ENCODE data around the gene STAT5B. TPM values are rescaled to one million over a fixed set of nuclear protein-coding genes. Genes with fewer than 3 reads are reported as not detected.

STAT5B gene
- total and polyA plus RNA-seq, 9 of the 15 experiments (the other 6 are each of a cell fraction or from before 2014, with no cell fraction given): 20.8 to 176 (median 92.4) TPM

DNA sequence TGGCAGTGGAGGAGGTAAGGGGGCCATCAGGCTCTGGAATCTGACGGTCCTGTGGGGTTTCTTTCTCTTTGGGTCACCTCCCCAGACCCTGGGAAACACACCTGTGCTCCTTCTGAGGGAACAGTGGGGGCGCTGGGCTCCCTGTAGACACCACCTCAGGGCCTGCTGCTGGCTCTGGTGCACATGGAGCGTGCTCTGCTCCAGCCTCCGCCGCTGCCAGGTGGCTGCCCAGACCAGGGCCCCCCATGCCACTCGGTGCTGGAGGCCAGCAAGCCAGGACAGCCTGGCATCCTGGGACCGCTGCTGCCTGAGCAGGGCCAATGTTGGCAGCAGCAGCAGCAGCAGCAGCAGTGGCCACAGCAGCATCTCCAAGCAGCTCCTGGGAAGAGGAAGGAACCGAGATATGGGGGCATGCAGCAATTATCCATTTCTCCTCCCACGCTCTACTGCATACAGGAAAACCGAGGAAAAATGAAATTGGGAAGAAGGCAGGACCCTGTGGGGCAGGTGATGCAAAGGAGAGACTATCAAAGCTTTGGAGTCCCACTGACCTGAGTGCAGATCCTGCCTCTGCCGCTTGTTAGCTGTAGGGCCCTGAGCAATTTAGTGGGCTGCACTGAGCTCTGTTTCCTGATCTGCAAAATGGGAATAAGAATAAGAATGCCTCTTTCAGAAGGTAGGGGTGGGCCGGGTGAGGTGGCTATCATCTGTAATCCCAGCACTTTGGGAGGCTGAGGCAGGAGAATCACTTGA lies 82.8 kb downstream of the STAT5B start:
- Histone ChIP-seq H3K4me2 (ENCODE audit: insufficient read depth, low read length) (peak overlapping the region; percentile 100), H3K27ac (ENCODE audit: extremely low read depth, low read depth, low read length) (peak overlapping the region; percentile 87; the same call in 2 of the 3 replicates), H4K20me1 (replicated peaks; ENCODE audit: control insufficient read depth, insufficient read depth, low read length) (no peaks in the 10 kb centered on the region), H3K9me1 (ENCODE audit: control insufficient read depth, insufficient read depth, low read length) (no peaks in the 10 kb centered on the region), H2AFZ (ENCODE audit: low read depth, low read length) (peak overlapping the region; percentile 100), H3K27me3 (ENCODE audit: control insufficient read depth in 2 of 2, insufficient read depth in 2 of 2, low read length in 2 of 2) (no peaks in the 10 kb centered on the region), H3K36me3 (ENCODE audit: control insufficient read depth, insufficient read depth, low read length) (peaks cover 5% of the 10 kb centered on the region; the same call in 1 of the 3 replicates), H3K4me3 (peak overlapping the region; percentile 70), H3K4me1 (replicated peaks in 1 of 2; ENCODE audit: control insufficient read depth in 2 of 2, insufficient read depth in 2 of 2, low read length in 2 of 2) (peaks cover 6 to 29% of the 10 kb centered on the region in 2 experiments; a peak in 3 of 5 replicates), H3K9ac (ENCODE audit: insufficient read depth in 1 of 2, low read depth in 2 of 2, low read length in 2 of 2) (peak overlapping the region; percentile 95 to 96), H3K79me2 (ENCODE audit: control insufficient read depth, insufficient read depth, low read length) (peaks cover 11% of the 10 kb centered on the region; the same call in 2 of the 3 replicates), H3K9me3 (replicated peaks; ENCODE audit: control insufficient read depth, insufficient read depth, low read depth, low read length) (no peaks in the 10 kb centered on the region)
- in situ Hi-C loops (cut with MboI) (no loop called here), intact Hi-C loops (cut with micrococcal nuclease) (no loop called here)
- no peak for FAIRE-seq
- DNase-seq (ENCODE audit: extremely low read depth in 1 of 4, low spot score in 3 of 4): no peak
- ChIA-PET POLR2A (interaction anchor here (0.6 to 1.5 kb wide), 6 partner anchors 10 to 371 kb away, joined by 3 to 7 read pairs (median 4); no protein-coding TSS in a partner anchor), CTCF (ENCODE audit: low intra/inter-chr PET ratio) (no interaction called here)
- ATAC-seq: peak; percentile 23
- no TSS peak for BruUV-seq (replicated peaks)
- 48% methylated on average over 10 of the region's 12 CpGs for WGBS (ENCODE audit: insufficient coverage, low coverage, missing lambda C conversion rate)
- TF ChIP-seq LEF1 (IDR thresholded peaks at IDR 0.05) (no peak), ZNF583 (CRISPR knock-in tag; IDR thresholded peaks at IDR 0.05) (no peak), HMGN3 (IDR thresholded peaks at IDR 0.05; ENCODE audit: borderline replicate concordance, extremely low read depth, insufficient read length, low read depth, low read length) (no peak), CCNT2 (IDR thresholded peaks at IDR 0.05; ENCODE audit: borderline replicate concordance, extremely low read depth, insufficient read length, low read depth, low read length) (no peak), ZNF507 (tag; conservative IDR thresholded peaks at IDR 0.05) (no peak), ILF3 (IDR thresholded peaks at IDR 0.05; ENCODE audit: borderline replicate concordance) (no peak), ZNF12 (CRISPR knock-in tag; IDR thresholded peaks at IDR 0.05) (no peak), ATF1 (CRISPR knock-in tag; IDR thresholded peaks at IDR 0.05) (no peak), ATF1 (tag; IDR thresholded peaks at IDR 0.05) (no peak), RFX7 (CRISPR knock-in tag; IDR thresholded peaks at IDR 0.05) (no peak), ZNF668 (CRISPR knock-in tag; IDR thresholded peaks at IDR 0.05) (no peak), ZNF778 (CRISPR knock-in tag; IDR thresholded peaks at IDR 0.05) (no peak), RBM25 (IDR thresholded peaks at IDR 0.05; ENCODE audit: low read depth, low read length, severe bottlenecking) (peak; percentile 62), RBFOX2 (IDR thresholded peaks at IDR 0.05; ENCODE audit: low read depth, low read length) (peak; percentile 21; the same call in 1 of the 2 replicates), POLR2G (IDR thresholded peaks at IDR 0.05; ENCODE audit: low read depth, low read length) (0 out of 2 replicates have a peak, but pooled peaks have one; percentile 27), BMI1 (IDR thresholded peaks at IDR 0.05; ENCODE audit: low read length) (no peak), CHD2 (IDR thresholded peaks at IDR 0.05; ENCODE audit: low read depth, low read length) (no peak), SMARCA5 (IDR thresholded peaks at IDR 0.05) (no peak)
- TF ChIP-seq, protein P1, sequence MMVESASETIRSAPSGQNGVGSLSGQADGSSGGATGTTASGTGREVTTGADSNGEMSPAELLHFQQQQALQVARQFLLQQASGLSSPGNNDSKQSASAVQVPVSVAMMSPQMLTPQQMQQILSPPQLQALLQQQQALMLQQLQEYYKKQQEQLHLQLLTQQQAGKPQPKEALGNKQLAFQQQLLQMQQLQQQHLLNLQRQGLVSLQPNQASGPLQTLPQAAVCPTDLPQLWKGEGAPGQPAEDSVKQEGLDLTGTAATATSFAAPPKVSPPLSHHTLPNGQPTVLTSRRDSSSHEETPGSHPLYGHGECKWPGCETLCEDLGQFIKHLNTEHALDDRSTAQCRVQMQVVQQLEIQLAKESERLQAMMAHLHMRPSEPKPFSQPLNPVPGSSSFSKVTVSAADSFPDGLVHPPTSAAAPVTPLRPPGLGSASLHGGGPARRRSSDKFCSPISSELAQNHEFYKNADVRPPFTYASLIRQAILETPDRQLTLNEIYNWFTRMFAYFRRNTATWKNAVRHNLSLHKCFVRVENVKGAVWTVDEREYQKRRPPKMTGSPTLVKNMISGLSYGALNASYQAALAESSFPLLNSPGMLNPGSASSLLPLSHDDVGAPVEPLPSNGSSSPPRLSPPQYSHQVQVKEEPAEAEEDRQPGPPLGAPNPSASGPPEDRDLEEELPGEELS (CRISPR knock-in tag; IDR thresholded peaks at IDR 0.05; ENCODE audit: borderline replicate concordance): no peak
- TF ChIP-seq, protein P2, sequence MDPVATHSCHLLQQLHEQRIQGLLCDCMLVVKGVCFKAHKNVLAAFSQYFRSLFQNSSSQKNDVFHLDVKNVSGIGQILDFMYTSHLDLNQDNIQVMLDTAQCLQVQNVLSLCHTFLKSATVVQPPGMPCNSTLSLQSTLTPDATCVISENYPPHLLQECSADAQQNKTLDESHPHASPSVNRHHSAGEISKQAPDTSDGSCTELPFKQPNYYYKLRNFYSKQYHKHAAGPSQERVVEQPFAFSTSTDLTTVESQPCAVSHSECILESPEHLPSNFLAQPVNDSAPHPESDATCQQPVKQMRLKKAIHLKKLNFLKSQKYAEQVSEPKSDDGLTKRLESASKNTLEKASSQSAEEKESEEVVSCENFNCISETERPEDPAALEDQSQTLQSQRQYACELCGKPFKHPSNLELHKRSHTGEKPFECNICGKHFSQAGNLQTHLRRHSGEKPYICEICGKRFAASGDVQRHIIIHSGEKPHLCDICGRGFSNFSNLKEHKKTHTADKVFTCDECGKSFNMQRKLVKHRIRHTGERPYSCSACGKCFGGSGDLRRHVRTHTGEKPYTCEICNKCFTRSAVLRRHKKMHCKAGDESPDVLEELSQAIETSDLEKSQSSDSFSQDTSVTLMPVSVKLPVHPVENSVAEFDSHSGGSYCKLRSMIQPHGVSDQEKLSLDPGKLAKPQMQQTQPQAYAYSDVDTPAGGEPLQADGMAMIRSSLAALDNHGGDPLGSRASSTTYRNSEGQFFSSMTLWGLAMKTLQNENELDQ (CRISPR knock-in tag; IDR thresholded peaks at IDR 0.05; ENCODE audit: borderline replicate concordance): no peak

Measured in K562 (cell line).